GM18511 (cell line): ENCODE results near the gene EPHB6.
A peak's percentile ranks its signal among the peaks of the same experiment; 100 is the strongest.

Source experiments
- ATAC-seq: cut with Tn5 transposase; IDR thresholded peaks from one replicate; pipeline ENCODE4 v1.9.1; 2021; ENCODE audit warnings: mild to moderate bottlenecking, moderate library complexity; ENCODE audit not compliant: unreplicated experiment

Gene EPHB6, protein sequence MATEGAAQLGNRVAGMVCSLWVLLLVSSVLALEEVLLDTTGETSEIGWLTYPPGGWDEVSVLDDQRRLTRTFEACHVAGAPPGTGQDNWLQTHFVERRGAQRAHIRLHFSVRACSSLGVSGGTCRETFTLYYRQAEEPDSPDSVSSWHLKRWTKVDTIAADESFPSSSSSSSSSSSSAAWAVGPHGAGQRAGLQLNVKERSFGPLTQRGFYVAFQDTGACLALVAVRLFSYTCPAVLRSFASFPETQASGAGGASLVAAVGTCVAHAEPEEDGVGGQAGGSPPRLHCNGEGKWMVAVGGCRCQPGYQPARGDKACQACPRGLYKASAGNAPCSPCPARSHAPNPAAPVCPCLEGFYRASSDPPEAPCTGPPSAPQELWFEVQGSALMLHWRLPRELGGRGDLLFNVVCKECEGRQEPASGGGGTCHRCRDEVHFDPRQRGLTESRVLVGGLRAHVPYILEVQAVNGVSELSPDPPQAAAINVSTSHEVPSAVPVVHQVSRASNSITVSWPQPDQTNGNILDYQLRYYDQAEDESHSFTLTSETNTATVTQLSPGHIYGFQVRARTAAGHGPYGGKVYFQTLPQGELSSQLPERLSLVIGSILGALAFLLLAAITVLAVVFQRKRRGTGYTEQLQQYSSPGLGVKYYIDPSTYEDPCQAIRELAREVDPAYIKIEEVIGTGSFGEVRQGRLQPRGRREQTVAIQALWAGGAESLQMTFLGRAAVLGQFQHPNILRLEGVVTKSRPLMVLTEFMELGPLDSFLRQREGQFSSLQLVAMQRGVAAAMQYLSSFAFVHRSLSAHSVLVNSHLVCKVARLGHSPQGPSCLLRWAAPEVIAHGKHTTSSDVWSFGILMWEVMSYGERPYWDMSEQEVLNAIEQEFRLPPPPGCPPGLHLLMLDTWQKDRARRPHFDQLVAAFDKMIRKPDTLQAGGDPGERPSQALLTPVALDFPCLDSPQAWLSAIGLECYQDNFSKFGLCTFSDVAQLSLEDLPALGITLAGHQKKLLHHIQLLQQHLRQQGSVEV

DNA sequence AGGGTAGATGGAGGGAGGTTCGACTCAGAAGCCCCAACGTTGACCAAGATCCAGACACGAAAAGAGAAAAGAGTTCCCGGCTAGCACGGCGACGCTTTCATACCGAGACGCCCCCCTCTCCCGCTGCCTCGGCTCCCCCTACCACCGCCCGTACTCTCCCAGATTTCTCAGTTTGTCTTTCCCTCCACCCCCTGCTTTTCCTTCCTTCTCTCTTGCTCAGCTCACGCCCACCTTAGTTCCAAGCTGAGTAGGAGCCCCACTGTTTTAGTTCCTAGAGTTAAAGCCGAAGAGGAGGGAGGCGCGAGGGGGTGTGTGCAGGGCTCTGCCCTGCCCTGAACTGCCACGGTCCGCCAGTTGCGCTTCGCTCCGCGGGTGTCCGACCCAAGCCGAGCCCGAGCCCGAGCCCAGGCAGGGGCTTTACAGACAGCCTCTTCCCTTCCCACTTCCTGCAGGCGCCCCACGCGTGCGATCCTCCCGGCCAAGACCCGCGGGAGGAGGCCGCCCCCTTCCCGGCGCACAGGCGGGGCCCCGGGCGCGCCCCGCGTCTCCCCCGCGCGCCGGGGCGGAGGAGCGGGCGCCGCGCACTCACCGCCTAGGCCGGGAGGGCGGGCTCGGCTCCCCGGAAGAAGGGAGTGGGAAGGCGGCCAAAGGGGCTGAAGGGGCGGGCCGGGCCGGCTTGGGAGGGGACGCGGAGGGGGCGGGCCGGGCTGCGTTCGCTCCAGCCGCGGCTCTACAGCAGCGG, at the start of gene EPHB6:
EPHB6 (plus strand) TSS at position 705 of the 742 bp plus-strand sequence. CDS start 8,152 bp downstream, outside the sequence.
- peak; percentile 65 for ATAC-seq

DNA sequence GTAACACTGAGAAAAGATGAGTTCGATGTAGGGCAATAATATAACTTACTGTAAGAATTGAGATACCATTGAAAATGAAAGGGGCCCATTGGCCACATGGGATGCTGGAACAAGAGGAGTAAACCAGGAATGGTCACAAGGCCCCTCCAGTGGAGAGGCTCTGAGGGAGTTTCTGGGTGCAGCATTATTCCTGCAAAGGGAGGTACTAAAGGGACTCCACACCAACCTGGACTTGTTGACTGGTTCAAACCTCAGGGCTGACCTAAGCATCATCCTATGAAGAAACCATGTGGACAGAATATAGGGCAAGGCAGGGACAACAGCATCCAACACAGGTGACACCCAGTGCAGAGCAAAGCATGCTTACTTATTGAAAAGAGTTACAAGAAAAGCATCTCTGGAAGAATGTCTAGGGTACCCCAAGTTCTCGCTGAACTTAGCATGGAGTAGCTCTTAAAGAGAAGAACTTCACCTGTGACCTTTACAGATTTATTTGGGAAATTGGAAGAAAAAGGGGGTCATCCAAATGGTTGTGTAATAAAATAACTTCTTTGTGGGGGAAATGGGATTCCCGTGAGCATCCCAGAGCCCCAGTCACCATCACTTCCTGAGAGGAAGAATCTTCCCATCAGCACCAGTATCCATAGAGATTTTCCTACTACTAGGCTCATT, 49.4 kb upstream of the EPHB6 start:
- ATAC-seq: no peak

DNA sequence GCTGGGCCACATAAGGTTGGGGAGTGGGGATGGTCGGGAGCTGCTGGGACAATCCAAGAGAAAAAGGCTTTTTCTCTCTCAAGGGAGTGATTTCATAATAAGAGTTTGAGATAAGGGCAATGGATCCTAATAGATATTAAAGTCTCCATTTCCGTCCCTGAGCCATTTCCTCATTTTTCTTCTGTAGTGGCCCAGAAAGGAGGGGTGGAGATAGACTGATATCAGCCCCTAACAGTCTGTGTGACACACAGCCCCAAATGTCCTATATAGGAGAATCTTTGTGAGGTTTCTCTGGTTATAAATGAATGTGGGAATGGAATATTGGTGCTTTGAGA, 48.9 kb upstream of the EPHB6 start:
- ATAC-seq: no peak

DNA sequence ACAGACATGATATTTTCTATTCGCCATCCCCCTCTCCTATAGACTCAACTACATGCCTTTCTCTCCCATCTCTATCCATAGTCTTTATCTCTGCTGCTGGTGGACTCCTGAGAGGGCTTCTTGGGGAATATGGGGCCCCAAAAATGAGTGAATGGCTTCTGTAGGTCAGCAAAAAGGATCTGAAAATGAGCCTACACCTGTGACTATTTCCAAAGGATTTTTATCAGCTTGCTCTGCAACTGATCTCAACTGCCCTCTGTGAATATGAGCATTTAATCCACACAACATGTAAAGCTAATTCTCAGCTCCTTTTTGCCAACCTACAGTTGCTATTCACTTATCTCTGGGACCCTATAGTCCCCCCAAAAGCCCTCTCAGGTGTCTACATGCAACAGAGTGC, 47.9 kb upstream of the EPHB6 start:
- no peak for ATAC-seq

DNA sequence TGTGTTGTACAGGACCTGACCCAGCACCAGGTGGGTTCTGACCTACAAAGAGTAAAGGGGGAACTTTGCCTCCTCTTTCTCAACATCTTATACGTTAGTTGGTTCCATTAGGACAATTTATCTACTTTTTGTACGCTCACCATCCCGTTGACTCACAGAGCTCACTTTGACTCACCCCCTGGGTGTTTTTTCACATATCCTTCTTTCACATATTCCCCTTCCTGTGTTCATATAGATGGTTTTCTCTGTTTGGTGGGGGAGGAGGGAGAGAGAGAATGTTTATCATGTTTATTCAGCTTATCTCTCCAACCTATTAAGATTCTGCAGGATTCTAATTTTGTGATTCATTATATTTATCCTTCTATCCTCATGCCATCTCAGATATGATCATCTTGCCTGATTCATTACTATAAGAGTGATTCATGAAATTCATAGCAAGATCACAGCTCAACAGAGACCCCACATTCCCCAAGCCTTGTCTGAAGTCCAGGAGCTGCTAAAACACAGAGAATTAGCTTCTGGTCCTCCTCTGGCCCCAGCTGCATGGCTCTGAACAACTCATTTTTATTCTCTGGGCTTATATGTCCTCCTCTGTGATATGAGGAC, 46.9 kb upstream of the EPHB6 start:
- ATAC-seq: no peak

DNA sequence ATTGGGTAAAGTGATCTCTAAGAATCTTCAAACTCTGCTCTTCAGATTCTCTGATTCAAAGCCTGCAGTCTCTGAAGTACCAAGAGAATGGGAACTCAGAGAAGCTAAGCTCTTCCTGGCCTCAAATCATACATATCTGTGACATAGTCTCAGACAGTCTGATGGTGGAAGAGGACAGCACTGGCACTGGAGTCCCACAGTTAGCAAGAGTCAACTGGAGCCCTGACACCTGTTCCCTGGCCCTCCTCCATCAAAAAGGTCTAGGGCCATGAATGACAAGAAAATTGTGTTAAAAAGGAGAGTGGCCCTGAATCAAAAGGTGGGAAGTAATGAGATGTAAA, 46.4 kb upstream of the EPHB6 start:
- peak; percentile 35 for ATAC-seq

DNA sequence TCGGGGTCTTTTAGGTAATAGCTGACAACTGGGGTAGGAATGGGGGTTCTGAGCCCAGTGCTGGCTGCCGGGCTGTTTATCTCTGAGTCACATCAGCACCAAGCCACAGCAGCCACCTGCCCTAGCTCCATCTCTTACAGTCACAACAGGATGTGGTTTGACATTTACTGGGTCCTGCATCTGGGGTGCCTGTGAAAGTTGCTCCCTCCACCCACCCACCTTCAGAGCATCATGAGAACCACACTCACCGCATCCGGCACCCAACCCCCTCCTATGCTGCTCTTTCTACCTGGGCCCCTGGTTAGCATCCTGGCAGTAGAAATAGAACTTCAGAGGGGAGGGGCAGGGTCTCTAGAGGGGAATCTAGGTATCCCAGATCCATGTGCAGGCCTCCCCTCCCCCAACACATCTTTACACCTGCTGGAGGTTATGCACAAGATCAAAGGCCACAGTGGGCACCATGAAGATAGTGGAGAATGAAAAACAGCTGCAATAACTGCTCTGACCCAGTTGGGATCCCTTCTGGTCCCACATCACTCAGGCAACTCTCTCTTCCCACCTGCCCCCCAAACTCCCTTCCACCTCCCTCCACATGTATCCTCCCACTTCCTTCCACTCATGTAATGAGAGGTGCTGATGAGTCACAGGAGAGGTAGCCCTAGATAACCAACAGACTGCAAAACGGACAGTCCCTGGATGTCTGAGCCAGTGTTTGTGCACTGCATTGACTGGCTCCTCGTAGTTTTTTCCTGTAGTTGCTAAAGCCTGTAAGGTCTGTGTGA, 45.9 kb upstream of the EPHB6 start:
- peak; percentile 86 for ATAC-seq

DNA sequence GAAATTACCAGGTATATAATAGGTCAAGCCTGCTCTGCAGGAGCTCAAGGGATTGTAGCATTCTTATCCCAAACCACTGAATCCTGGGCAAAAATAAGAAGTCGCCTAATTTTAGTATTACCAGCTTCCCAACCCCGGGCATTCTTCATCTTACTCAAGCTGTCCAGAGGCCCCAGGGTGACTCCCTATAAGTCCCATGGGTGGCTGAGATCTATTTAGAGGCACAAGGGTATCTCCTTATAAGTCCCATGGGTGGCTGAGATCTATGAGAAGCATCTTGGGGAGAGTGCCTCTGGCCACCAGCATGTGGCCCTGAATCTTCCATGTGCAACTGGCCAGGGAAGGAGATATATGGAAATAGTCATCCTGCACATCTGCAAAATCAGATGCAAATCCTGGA, 45.2 kb upstream of the EPHB6 start:
- ATAC-seq: no peak

DNA sequence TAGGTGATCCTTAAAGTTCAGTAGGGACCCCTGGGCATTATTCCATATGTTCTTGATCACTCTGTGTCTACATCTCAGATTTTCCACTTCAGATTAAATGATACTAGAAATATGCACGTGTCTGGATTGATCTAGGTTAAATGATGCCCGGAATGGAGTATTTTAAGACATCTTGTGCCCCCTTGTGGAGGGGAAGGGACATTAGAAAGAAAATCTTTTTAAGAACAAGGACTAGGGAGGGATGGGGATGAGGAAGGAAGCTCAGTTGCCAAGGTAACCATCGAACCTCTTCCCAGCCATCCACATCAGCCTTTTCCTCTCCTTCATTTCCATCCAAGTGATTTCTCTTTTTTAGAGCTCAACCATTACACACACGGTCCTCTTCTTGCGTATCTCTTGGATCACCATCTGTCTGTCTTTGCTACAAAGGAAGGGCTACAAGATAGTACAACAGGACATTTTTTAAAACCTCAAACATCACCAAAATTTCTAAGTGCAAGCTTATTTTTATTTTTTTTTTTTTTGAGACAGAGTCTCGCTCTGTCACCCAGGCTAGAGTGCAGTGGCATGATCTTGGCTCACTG, 43.6 kb upstream of the EPHB6 start:
- ATAC-seq: no peak

DNA sequence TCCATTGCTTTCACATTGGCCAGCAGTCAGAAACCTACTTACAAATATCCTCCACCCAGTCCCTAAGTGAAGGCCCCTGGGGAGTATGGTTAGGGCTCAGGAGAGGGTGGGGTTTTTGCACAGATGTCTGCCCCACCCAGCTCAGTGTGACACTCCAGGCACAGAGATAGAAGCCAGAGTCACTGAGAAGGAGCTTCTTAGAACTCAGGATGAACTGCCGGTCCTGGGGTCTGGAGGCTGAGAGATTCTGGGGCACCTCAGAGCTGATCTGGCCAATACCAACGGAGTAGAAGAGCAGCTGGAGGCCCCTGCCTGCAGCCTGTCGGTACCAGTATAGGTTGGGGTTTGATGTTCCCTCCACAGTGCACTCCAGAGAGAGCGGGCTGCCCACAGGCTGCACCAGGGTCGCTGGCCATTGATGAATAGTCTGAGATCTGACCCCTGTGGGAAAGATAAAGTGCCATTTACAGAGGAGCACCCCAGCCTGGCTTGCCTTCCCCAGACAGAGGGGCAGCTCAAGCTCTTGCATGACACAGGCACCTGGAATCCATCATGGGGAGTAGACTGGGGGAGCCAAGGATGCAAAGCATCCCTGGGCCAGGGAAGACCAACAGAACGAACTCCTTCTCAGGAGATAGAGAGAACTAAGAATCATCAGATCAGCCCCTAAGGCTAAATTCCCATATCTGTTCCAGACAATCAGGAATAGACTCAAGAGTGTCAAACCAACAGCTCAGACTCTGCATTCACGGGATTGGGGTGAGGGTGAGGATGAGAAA, 42.2 kb upstream of the EPHB6 start:
- no peak for ATAC-seq

DNA sequence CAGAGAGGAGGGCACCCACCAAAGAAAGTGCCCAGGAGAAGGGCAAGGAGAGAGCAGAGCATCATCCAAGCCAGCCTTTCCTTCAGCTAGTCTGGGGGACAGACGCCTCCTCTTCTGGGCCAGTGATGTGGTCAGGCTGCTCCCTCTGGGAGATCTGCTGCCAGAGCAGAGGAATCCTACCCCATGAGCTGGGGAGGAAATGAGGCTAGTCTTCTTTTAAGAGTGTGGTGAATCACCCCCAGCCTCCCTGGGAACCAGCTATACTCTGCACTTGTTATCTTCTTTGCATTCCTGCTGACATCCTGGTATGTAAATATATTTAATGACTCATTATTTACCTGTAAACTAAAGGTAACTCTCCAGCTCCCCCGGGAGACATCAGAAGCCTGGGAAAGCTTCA, 41.6 kb upstream of the EPHB6 start:
- ATAC-seq: no peak

DNA sequence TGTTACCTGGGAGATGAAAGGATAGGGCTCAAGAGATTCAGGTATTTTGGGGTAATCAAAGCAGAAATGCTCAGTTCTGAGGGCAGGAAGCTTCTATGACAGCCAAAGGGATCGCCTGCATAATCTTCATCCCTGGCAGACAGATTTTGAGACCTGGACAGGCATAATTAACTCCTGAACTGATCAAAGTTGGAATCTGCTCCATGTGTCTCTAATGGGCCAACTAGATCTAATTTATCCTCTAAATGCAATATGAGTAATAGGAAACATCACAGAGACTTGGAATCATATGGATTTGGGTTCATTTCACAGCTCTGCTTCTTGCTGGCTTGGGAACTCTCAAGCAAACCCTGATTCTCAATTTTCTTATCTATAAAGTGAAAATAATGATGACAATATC, 41.2 kb upstream of the EPHB6 start:
- no peak for ATAC-seq

DNA sequence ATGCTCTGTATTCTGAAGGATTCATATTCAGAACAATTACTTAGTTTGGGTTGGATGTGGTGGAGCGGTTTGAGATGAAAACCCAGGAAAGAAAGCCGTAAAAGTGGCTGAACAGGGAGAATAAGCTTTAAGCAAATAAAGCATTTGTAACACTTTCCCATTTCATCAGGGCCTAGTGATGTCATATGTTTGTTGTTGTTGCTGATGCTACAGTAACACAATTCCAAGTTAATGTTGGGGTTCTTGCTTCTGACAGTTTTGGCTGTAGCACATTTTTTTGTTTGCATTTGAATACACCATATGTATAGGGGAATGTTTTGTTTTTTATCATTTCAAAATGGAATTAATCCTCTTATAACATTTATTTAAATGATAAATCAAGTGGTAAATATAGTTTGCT, 40.4 kb upstream of the EPHB6 start:
- no peak for ATAC-seq

DNA sequence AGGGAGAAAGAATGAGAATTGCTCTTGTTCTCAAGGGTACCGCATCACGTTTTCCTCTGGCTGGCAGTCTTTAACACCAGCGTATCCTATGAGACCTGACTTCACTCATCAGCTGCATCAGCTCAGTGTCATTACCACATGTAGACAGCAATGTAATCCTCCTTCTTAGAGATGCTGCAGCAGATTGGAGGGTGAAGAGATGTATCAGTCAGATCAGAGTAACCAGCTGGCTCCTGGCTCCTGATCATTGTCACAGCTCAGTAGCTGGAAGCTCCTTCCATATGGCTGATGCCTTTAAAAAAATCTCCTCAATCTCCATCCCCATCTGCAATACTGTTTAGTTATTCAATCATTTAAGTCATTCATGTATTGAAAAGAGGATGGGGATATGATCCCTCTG, 39.7 kb upstream of the EPHB6 start:
- no peak for ATAC-seq

DNA sequence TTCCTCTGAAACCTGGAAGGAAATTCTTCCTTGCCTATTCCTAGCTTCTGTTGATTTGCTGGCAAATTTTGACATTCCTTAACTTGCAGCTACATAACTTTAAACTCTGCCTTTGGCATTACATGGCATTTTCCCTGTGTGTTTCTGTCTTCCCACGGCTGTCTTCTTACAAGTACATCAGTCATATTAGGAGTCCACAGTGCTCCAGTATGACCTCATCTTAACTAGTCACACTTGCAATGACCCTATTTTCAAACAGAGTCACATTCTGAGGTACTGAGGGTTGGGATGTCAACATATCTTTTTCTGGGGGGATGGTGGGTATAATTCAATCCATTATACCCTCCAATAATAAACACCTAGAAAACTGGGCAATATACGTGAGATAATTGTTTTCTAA, 37.4 kb upstream of the EPHB6 start:
- ATAC-seq: no peak

DNA sequence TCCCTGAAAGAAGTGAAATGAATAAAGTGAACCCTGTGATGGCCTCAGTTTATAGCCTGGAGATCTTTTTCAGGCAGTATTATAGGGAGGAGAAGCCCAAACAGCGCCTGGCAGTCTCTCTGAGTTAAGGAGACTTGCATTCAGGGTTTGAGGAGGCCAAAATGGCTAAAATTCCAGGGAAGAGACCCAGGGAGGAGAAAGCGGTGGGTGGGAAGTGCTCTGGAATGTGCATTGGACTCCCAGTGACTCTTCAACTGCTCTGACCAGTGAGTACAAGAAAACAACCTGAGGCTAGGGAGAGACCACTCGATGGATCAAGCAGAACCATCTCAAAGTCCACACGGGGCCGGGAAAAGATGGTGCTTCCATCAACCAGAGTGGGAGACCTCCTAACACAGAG, 35.3 kb upstream of the EPHB6 start:
- no peak for ATAC-seq

DNA sequence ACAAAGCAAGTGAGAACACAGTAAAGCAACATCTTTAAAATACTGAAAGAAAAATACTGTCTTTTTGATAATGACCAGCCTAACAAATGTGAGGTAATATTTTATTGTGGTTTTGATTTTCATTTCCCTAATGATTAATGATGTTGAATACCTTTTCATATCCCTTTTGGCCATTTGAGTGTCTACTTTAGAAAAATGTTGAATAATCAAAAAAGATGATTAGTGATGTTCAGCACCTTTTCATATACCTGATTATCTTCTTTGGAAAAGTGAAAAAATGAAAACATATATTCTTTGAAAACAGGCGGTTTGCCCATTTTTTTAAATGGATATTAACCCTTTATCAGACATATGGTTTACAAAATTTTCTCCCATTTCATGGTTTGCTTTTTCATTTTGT, 32.2 kb upstream of the EPHB6 start:
- no peak for ATAC-seq

DNA sequence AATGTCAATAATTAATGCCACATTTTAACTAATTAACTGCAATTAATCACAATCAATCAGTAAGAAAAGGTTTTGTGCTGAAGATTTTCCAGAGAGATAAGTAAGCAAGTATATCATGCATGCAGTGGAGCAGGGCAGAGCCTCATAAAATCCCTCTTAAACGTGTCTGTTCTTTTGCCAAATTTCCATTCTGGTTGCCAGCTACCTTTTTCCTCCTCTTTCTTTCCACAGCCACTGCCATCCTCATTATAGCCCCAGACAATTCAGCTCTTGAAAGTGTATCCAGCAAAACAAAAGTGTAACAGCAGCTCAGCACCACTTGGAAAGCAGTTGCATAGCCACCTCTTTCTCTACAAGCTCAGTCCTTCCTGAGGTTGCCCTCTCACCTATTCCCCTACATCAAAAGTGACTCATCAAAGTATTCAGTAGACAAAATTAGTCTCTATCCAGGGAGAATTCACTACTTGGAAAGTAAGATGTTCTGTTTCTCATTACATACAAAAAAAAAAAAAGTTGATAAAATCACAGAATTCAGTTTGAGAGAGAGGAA, 26.9 kb upstream of the EPHB6 start:
- no peak for ATAC-seq
